Spleen (tissue), 7 donors: Measurements from ENCODE around the gene MNX1.

Experiments used
- CTCF ChIP-seq, 11 experiments: fragments of 200-600 bp in 7 of 11; fragments of 450-650 bp in 4 of 11; sonication (generic) in 4 of 11; IDR thresholded peaks in 8 of 11; conservative IDR thresholded peaks in 3 of 11; 1 replicate in 7 of 11; 2 replicates in 4 of 11; pipeline versions ENCODE4 v1.4.0 to v1.8.0; 2016 to 2021; ENCODE audit warnings: antibody characterized with exemption in 11 of 11, inconsistent platforms in 4 of 11, mild to moderate bottlenecking in 1 of 11
- POLR2A ChIP-seq, 3 donors: fragments of 450-650 bp; IDR thresholded peaks; one replicate each; pipeline ENCODE4 v1.5.1; 2017; ENCODE audit warnings: antibody characterized with exemption in 3 of 3, mild to moderate bottlenecking in 1 of 3
- POLR2AphosphoS5 ChIP-seq, 3 donors: sonication (generic); formaldehyde crosslinking; IDR thresholded peaks; one replicate each; pipeline ENCODE4 v1.5.1; 2017; ENCODE audit warnings: antibody characterized with exemption in 3 of 3
- donor health status: DM: no; HTN: no; CAD: no; lungs with moderate emphysema.
- donor health status: DM: no; HTN: no; CAD: no.
- donor health status: DM: no; HTN: no; CAD: no.

DNA sequence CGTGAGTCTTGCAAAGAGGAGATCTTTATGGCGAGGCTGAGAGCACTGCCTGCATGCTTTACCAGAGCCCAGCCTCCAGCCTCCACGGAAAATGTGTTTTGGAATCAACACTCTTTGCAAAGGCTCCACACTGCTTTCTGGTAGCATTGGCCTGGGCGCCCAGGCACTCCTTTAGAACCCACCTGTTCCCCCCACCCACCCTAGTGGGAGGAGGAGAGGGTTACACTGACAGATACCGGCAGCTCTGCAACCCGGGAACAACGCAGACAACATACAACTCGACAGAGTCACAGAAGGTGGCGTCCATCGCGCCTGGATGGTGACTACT is 5.5 kb upstream of the MNX1 start:
- TF ChIP-seq CTCF (IDR thresholded peaks at IDR 0.05 in 8 of 11, conservative IDR thresholded peaks at IDR 0.05 in 3 of 11) = no peak
- no peak for TF ChIP-seq POLR2A (IDR thresholded peaks at IDR 0.05)
- no peak for TF ChIP-seq POLR2AphosphoS5 (IDR thresholded peaks at IDR 0.05)
